Stimulated activated CD8-positive, alpha-beta memory T cell treated with anti-CD3 and anti-CD28 coated beads, Interleukin-15, amount 100 ng/mL, for 4 hours (primary cell): ENCODE data around the gene SCIMP.
"Not testable (repeated sequence)": the region's sequence is repeated elsewhere in the genome, so short reads cannot be mapped to it uniquely, and the experiment has no call there.

Source experiments
- DNase-seq, 2 donors: peaks; one replicate each; pipeline ENCODE4 v3.0.0-alpha.2; 2020; ENCODE audit warnings: low read depth in 2 of 2

The SCIMP gene

DNA sequence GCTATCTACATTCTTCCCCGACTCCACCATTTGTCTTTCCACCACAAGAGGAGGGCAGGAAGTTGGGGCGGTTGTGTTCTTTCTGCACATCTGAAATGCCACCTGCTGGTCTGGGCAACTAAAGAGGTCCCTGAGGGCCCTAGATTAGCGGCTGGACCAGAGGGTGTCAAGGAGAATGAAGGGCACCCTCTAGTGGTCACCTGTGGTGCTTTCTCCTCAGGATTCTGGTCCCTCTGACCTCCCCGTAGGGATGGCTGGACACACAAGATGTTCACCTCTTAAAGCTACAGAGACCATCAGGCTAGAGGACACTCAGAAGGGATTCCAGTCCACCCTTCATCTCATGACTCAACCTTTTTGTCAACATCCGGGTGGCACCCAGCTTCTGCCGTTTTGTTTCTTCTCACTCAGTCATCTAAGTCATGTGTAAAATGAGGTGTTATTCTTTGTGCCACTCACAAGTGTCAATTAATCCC is 2.9 kb upstream of the SCIMP start:
- peak in 1 of 2 donors; percentile 17 for DNase-seq

DNA sequence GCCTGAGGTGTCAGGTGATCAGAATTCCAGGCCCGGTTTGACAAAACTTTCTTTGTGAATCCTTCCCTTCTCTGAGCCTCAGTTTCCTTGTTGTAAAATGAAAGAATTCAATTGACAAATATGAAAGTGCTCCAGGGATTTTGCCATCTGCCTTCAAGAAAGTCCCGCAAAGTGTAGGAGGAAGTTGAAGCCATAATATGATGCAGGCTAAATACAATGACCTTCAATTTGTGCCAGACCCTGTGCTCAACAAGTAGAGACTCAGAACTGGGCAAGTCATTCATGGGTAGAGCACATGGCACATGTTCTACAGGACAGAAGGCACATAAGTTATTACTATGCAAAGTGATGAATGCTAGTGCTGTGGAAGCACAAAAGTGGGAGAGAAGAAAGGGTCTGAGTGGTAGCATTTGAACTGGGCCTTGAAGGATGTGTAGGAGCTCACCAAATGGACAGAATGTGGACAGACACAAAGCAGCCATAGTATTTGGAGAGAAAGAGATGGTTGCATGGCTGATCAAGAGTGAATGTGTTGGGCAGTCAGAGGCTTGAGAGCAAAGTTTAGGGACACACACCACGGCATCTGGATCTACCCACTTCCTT is 2.4 kb upstream of the SCIMP start:
- no peak for DNase-seq

DNA sequence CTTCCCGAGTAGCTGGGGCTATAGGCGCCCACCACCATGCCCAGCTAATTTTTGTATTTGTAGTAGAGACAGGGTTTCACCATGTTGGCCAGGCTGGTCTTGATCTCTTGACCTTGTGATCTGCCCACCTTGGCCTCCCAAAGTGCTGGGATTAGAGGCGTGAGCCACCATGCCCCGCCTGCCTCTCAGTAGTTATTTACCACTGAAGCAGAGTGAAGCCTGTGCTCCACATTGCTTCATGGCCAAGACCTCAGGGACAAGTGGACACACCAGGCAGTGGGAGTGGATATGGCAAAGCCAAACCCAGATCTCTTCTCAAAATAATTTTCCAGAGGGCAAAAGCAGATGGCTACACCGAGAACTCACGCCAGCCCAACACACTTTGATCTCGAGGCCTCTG is 1.2 kb downstream of the SCIMP start:
- DNase-seq = not testable (repeated sequence)

DNA sequence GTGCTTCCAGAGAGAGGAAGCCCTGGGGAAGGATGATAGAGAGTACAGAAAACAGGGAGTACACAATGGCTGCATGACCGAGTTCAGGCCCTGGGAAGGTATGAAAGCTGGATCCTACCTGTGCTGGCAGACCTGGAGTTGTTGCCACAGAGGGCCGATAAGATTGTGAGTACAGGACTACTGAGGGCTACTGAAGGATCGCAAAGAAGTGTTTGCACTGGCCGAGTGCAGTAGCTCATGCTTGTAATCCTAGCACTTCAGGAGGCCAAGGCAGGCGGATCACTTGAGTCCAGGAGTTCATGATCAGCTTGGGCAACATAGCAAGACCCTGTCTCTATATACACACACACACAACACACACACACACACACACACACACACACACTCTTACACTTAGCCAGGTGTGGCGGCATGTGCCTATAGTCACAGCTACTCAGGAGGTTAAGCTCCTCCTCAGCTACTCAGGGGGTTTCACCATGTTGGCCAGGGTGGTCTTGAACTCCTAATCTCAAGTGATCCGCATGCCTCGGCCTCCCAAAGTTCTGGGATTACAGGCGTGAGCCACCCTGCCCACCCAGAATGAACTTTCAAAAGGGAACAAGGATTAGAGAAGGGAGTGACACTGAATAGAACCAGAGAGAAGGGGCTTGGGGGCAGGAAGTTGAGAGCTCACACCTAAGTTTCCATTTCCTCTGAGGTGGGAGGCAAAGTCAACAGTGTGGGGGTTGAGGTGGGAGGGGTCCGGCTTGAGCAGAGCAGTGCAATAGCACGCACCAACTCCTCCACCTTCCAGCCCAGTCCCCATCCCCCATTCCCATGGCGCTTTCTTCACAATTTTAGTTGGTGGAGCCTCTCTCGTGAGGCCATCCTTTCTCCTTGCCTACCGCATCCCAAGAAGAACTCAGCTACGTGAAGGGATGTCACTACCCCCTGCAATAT is 7.5 kb downstream of the SCIMP start:
- peak; percentile 35 to 39 for DNase-seq

DNA sequence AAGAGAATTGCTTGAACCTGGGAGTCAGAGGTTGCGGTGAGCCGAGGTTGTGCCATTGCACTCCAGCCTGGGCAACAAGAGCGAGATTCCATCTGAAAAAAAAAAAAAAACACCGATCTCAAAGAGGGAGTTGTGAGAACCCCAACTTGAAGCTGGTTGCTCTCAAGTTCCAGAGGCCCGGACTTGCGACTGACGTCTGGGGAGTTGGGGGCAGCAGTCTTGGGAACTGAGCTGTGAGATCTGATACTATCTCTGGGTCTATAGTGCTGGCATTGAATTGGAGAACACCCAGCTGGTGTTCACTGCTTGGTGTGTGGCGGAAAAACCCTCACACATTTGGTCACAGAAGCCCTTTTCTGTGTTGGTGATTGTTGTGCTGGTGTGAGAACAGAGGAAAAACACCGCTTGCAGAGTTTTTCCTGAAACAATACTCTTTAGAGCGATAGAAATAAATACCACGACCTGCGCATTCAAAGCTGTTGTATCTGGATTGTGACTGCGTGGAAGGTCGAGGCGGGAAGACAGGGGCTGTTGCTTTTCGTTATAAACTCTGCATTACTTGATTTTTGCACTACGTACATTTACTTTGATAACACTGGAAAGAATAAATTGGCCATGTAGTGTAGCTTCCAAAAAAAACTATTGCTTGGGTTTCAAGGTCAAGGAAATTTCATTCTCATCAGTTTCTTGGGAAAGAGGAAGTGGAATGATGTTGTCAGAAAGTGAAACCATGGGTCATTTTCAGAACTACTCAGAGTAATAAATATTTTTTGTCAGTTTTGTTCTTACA is 8.8 kb downstream of the SCIMP start:
- no peak for DNase-seq

GRCh38 chr17:5221912-5222311 is 12.7 kb downstream of the SCIMP start:
- DNase-seq = not testable (repeated sequence)

GRCh38 chr17:5220074-5220473 is 14.6 kb downstream of the SCIMP start:
- no peak for DNase-seq

- no peak for DNase-seq
These were observed 15.1 kb downstream of the SCIMP start for GRCh38 chr17:5219536-5219935.

DNA sequence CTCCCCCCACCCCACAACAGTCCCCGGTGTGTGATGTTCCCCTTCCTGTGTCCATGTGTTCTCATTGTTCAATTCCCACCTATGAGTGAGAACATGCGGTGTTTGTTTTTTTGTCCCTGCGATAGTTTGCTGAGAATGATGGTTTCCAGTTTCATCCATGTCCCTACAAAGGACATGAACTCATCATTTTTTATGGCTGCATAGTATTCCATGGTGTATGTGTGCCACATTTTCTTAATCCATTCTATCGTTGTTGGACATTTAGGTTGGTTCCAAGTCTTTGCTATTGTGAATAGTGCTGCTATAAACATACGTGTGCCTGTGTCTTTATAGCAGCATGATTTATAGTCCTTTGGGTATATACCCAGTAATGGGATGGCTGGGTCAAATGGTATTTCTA is 17.1 kb downstream of the SCIMP start:
- DNase-seq = not testable (repeated sequence)

GRCh38 chr17:5211458-5211857 is 23.2 kb downstream of the SCIMP start:
- DNase-seq = no peak

GRCh38 chr17:5210614-5211252 is 23.9 kb downstream of the SCIMP start:
- no peak for DNase-seq

DNA sequence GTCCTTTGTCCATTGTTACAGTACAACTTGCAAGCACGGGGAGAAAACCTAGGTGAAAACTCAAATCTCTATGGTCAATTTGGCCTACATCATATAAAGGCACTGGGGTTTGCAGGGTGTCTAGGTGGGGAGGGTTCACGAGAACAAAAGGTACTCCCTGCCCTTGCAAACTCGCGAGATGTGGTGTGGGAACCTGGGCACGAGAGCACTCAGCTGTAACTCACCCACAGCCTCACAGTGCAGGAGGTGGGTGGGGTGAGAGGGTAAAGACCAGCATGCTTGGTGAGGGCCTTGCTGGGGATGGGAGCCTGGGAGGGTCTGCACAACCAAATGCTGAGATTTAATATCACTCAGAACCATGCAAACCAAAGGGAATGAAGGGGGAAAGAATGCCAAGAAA is 24.6 kb downstream of the SCIMP start:
- DNase-seq = no peak

- DNase-seq = no peak
These were observed 25.3 kb downstream of the SCIMP start for GRCh38 chr17:5209396-5209795.

GRCh38 chr17:5203908-5204294 is 30.8 kb downstream of the SCIMP start:
- no peak for DNase-seq

DNA sequence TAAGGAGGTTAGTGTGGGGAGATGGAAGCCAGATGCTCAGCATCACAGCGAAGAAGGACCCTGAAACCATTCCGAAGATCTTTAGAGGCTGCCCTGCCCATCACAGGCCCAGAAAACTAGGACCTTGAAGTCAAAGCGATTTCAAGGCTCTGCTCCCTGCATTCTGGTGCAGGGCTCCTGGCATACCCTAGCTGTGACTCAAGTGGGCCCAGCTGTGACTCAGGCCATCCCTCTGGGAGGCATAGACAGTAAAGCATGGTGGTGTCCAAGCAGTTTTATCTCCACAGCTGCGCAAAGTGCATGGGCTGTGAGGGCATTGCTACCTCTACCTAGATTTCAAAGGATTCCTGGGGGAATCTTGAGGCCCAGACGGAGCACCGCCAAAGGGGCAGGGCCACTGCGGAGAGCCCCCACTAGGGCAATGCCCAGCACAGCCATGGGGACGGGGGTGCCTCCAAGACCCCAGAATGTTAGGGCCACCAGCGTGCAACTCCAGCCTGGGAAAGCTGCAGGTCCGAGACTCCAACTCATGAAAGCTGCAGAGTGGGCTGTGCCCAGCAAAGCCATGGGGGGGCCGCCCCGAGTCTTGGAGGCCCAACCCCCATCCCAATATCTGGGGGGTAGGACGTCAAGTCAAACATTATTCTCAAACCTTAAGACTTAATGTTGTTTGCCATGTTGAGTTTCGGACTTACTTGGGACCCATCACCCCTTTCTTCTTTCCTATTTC is 31.3 kb downstream of the SCIMP start:
- no peak for DNase-seq

- DNase-seq = no peak
These were observed 33.6 kb downstream of the SCIMP start for GRCh38 chr17:5201011-5201410.

- no peak for DNase-seq
These were observed 34.3 kb downstream of the SCIMP start for GRCh38 chr17:5200360-5200759.

- DNase-seq = no peak
These were observed 36.2 kb downstream of the SCIMP start for GRCh38 chr17:5198472-5198871.

GRCh38 chr17:5194346-5194745 is 40.3 kb downstream of the SCIMP start:
- no peak for DNase-seq

GRCh38 chr17:5191541-5192417 is 42.9 kb downstream of the SCIMP start, which contains the start of gene ZNF594:
Gene ZNF594 (minus strand): TSS chr17:5191868. CDS start chr17:5184256, 7,612 bp downstream.
- DNase-seq = peak; percentile 94 to 96
